Fibroblast of lung (primary cell): ENCODE measurements around the gene CHCHD6. TPM values are rescaled to one million over a fixed set of nuclear protein-coding genes. Genes with fewer than 3 reads are reported as not detected.

Experiments used
- DNase-seq, 2 donors: peaks; one replicate each; pipeline versions ENCODE4 v3.0.0 to v3.0.0-alpha.2; 2010; ENCODE audit warnings: low read depth in 2 of 2
- H2AFZ ChIP-seq: 2 replicates; pipeline ENCODE4 v1.5.1; 2012; ENCODE audit warnings: low read length, control low read depth, inconsistent platforms
- H3K27ac ChIP-seq: 2 replicates; pipeline ENCODE4 v1.5.1; 2011; ENCODE audit warnings: low read length, control low read depth; ENCODE audit not compliant: insufficient read depth
- H3K27me3 ChIP-seq: 2 replicates; pipeline ENCODE4 v1.5.1; 2011; ENCODE audit warnings: mild to moderate bottlenecking, low read length; ENCODE audit not compliant: control insufficient read depth, insufficient read depth
- H3K36me3 ChIP-seq: 2 replicates; pipeline ENCODE4 v1.5.1; 2011; ENCODE audit warnings: low read length; ENCODE audit not compliant: control insufficient read depth, insufficient read depth
- H3K4me1 ChIP-seq: 2 replicates; pipeline ENCODE4 v1.5.1; 2011; ENCODE audit warnings: low read length; ENCODE audit not compliant: control insufficient read depth, insufficient read depth; ENCODE audit errors: extremely low read depth
- H3K4me2 ChIP-seq: 2 replicates; pipeline ENCODE4 v1.5.1; 2011; ENCODE audit warnings: low read length, control low read depth; ENCODE audit not compliant: insufficient read depth; ENCODE audit errors: extremely low read depth
- H3K4me3 ChIP-seq, 4 experiments: fragments of 200-600 bp in 1 of 4; sonication (generic) in 1 of 4; replicated peaks in 1 of 4; 2 replicates each; pipeline ENCODE4 v1.5.1; 2011 to 2016; ENCODE audit warnings: low read length in 4 of 4, low read depth in 3 of 4, mild to moderate bottlenecking in 3 of 4, control low read depth in 2 of 4, inconsistent platforms in 1 of 4, mixed read lengths in 1 of 4; ENCODE audit not compliant: insufficient read depth in 1 of 4; ENCODE audit errors: control extremely low read depth in 1 of 4
- H3K79me2 ChIP-seq: 2 replicates; pipeline ENCODE4 v1.5.1; 2012; ENCODE audit warnings: mild to moderate bottlenecking, low read length, inconsistent platforms; ENCODE audit not compliant: control insufficient read depth, insufficient read depth
- H3K9ac ChIP-seq: 2 replicates; pipeline ENCODE4 v1.5.1; 2011; ENCODE audit warnings: mild to moderate bottlenecking, low read length, control low read depth; ENCODE audit not compliant: insufficient read depth
- H3K9me3 ChIP-seq: 2 replicates; pipeline ENCODE4 v1.5.1; 2012; ENCODE audit warnings: low read depth, low read length; ENCODE audit not compliant: control insufficient read depth, insufficient read depth
- H4K20me1 ChIP-seq: 2 replicates; pipeline ENCODE4 v1.5.1; 2011; ENCODE audit warnings: low read length; ENCODE audit not compliant: control insufficient read depth, insufficient read depth; ENCODE audit errors: extremely low read depth
- EZH2 ChIP-seq: IDR thresholded peaks from 2 replicates; pipeline ENCODE4 v1.5.1; 2012; ENCODE audit warnings: low read length, control low read depth, mild to moderate bottlenecking; ENCODE audit errors: missing control alignments
- polyA plus RNA-seq, 2 donors: library from polyadenylated mRNA; depleted of rRNA in 1 of 2; stranded (reverse) in 1 of 2; unstranded in 1 of 2; fragments of >200 nt; gene quantifications; 2 replicates each; pipeline ENCODE4 v1.2.1, GENCODE V29; 2011 to 2012; ENCODE audit warnings: missing spikeins in 1 of 2
- total RNA-seq: library from RNA; depleted of rRNA; stranded (reverse); fragments of >200 nt; gene quantifications from 2 replicates; pipeline ENCODE4 v1.2.1, GENCODE V29; 2014
- TF ChIP-seq, protein P1 (sequence below), 2 donors: IDR thresholded peaks in 1 of 2; conservative IDR thresholded peaks in 1 of 2; 1 replicate in 1 of 2; 2 replicates in 1 of 2; pipeline ENCODE4 v1.5.1; 2011 to 2012; ENCODE audit warnings: low read length in 2 of 2, control low read depth in 1 of 2, inconsistent platforms in 1 of 2, low read depth in 1 of 2, mild to moderate bottlenecking in 1 of 2

Gene CHCHD6
- total and polyA plus RNA-seq, 2 donors (not counting 1 experiment from before 2014, with no cell fraction given): 9.5 to 11.1 TPM

DNA sequence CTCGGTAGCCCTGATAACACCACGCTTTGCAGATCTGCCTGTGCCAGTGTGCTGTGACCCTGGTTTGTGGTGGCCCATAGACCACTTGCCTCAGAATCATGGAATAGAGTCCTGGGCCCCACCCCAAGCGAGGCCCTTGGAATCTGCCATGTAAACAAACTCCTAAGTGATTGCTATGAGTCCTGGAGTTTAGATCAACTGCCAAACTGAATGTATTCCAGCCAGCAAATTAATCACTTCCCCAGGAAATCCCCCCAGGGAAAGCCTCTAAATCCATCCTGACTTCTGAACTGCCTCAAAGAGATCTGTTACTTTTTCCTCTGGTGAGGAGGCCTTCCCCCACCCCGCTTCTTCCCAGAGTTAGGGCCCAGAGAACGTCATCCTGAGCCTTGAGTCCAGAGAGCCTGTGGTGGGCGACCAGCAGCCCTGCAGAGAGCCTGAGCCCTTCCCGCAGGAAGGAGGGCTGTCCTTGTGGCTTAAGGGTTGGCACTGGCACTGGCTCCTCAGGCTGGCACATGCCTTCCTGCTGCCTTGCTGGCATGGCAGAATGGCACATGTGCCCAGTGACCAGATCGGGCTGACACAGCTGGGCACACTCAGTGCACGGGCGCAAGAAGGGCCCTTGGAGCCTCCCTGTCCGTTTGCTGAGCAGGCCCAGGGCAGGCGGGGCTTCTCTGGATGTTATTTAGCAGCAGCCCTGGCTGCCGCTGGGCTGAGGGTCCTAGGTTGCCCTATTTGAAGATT lies 228.3 kb downstream of the CHCHD6 start:
- no peak overlapping the region for H3K27ac ChIP-seq
- H3K4me3 ChIP-seq: no peak overlapping the region
- peaks cover 12% of the 10 kb centered on the region for H3K4me1 ChIP-seq
- H3K4me2 ChIP-seq: peak overlapping the region; percentile 38
- peak; percentile 25 to 75 for DNase-seq
- H3K36me3 ChIP-seq: no peaks in the 10 kb centered on the region
- TF ChIP-seq, protein P1, sequence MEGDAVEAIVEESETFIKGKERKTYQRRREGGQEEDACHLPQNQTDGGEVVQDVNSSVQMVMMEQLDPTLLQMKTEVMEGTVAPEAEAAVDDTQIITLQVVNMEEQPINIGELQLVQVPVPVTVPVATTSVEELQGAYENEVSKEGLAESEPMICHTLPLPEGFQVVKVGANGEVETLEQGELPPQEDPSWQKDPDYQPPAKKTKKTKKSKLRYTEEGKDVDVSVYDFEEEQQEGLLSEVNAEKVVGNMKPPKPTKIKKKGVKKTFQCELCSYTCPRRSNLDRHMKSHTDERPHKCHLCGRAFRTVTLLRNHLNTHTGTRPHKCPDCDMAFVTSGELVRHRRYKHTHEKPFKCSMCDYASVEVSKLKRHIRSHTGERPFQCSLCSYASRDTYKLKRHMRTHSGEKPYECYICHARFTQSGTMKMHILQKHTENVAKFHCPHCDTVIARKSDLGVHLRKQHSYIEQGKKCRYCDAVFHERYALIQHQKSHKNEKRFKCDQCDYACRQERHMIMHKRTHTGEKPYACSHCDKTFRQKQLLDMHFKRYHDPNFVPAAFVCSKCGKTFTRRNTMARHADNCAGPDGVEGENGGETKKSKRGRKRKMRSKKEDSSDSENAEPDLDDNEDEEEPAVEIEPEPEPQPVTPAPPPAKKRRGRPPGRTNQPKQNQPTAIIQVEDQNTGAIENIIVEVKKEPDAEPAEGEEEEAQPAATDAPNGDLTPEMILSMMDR (conservative IDR thresholded peaks at IDR 0.05 in 1 of 2, IDR thresholded peaks at IDR 0.05 in 1 of 2; ENCODE audit: low read depth in 1 of 2, low read length in 2 of 2): no peak
- no peak for TF ChIP-seq EZH2
- no peak overlapping the region for H2AFZ ChIP-seq
- H4K20me1 ChIP-seq: no peaks in the 10 kb centered on the region
- no peaks in the 10 kb centered on the region for H3K9me3 ChIP-seq
- no peak overlapping the region for H3K9ac ChIP-seq
- H3K79me2 ChIP-seq: no peaks in the 10 kb centered on the region
- no peaks in the 10 kb centered on the region for H3K27me3 ChIP-seq

DNA sequence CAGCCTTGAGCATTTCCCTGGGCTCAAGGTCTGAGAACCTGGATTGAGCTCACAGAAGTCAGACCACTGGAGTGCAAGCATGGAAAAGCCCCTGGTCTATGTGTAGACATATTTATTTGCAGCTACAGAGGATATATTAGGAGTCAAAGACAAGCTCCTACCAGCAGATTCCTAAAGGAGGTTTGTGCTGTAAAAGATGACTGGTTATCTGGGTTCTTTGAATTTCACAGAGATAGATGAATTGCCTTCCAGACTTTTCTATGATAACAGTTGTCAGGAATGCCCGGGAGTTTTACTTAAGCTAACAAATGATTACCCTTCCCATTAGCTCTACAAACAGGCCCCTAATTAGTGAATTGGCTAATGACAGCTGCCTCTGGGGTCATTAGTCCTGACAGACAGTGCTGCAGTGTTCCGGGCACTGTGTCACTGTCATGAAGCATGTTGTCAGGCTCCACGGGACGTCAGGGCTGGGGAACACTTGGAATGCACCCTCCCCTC lies 230.0 kb downstream of the CHCHD6 start:
- Histone ChIP-seq H3K36me3 (no peaks in the 10 kb centered on the region), H3K9ac (no peak overlapping the region), H3K4me1 (peaks cover 12% of the 10 kb centered on the region), H2AFZ (no peak overlapping the region), H3K9me3 (no peaks in the 10 kb centered on the region), H3K79me2 (no peaks in the 10 kb centered on the region), H4K20me1 (no peaks in the 10 kb centered on the region), H3K4me2 (no peak overlapping the region), H3K4me3 (no peak overlapping the region), H3K27ac (no peak overlapping the region), H3K27me3 (no peaks in the 10 kb centered on the region)
- no peak for TF ChIP-seq EZH2
- TF ChIP-seq, protein P1 (conservative IDR thresholded peaks at IDR 0.05 in 1 of 2, IDR thresholded peaks at IDR 0.05 in 1 of 2; ENCODE audit: low read depth in 1 of 2, low read length in 2 of 2): no peak
- peak in 1 of 2 donors; percentile 84 for DNase-seq

DNA sequence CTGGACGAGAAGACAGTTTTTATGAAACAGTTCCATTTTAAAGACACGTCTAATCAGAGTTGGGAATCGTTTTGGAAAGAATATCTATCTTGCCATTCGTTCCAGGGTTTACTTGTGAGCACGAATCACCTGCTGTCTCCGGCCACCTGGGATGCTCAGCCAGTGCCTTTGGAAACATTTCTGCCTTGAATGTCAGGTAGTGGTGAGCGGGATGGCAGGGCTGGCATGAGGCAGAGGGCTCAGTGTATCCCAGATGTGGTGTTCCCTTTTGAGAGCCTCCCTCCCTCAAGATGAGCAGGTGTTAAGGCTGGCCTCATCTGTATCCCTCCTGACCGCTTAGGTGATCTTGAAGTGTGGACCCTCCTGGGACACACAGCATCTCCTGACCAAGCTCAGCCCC lies 231.0 kb downstream of the CHCHD6 start:
- no peak for TF ChIP-seq EZH2
- TF ChIP-seq, protein P1 (conservative IDR thresholded peaks at IDR 0.05 in 1 of 2, IDR thresholded peaks at IDR 0.05 in 1 of 2; ENCODE audit: low read depth in 1 of 2, low read length in 2 of 2): no peak
- Histone ChIP-seq H3K9ac (no peak overlapping the region), H3K4me3 (no peak overlapping the region), H3K36me3 (no peaks in the 10 kb centered on the region), H3K79me2 (no peaks in the 10 kb centered on the region), H3K9me3 (no peaks in the 10 kb centered on the region), H3K27ac (no peak overlapping the region), H4K20me1 (no peaks in the 10 kb centered on the region), H2AFZ (no peak overlapping the region), H3K4me1 (peaks cover 12% of the 10 kb centered on the region), H3K4me2 (no peak overlapping the region), H3K27me3 (no peaks in the 10 kb centered on the region)
- DNase-seq: no peak
